ENCODE measurements around the gene CENPE.
A peak's percentile ranks its signal among the peaks of the same experiment; 100 is the strongest.

CENPE gene

DNA sequence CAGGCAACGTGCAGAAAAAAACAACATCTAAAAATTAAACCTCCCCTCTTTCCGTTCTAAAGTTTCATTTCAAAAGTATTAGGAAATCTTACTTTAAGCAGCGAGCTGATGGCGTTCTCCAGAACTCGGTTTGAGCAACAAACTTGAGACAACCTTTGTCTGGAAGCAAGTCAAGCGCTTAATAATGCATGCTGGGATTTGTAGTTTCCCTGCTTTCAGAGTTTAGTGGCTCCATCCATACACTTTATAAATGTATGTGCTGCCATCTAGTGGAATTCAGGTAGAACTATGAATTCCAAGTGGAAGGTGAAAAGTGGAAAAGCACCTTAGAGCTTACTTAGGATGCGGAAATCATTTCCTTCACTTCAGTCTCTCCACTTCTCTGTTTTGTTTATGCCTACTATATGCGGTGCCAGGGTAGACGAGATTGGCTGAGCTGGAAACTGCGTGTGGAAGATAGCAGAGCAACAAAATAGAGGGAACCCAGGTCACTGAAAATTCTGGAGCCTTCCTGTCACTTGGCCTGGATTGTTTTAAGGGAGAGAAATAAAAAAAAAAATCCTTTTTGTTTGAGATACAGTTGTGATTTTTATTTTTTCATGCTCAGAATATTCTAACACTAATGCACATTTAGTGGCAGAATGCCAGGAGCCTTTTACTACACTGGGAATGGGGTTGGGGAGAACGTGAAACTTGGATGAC is 98.3 kb downstream of the CENPE start, which contains the start of gene BDH2:
Gene BDH2 (minus strand): TSS at position 144 of the 702 bp plus-strand sequence. CDS start 3,580 bp downstream, outside the sequence.
- Mint-ChIP-seq H3K27ac (peak within 1 kb of the TSS; percentile 44), H3K36me3 (ENCODE audit: low read depth) (peaks cover 11% of the 10 kb centered on the region)
- DNase-seq = peak; percentile 41

DNA sequence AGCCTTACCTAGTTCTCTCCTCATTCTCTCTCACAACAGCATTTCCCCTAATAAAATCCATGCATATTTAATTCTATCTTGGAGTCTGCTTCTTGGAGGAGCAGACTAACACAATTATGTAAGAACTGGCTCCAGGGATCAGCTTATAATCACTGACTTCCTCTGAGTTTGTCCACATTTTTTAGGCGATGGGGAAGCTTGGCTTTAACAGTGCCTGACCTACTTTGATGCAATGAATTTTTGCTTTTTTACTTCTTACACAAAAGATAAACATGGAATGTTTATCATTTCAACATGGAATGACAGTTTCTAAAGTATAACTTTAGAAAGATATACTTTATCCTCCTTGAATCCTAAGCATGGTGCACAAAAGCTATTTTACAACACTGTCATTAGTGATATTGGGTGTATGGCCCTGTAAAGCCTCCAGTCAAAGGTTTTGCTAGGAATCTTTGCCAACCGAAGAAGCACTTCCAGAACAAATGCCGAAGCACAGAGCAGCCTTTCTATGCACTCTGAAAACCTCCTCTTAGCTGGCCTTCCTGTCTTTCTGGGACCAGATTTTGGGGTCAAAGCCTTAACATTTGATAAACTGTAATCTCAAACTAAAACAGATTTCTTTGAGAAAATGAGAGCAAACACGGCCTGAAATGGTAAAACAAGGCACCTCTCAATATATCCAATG is 99.2 kb downstream of the CENPE start:
- Mint-ChIP-seq H3K36me3 (ENCODE audit: low read depth) (peaks cover 17% of the 10 kb centered on the region), H3K4me3 (peak overlapping the region; percentile 93), H3K9me3 (no peaks in the 10 kb centered on the region), H3K4me1 (peaks cover 40% of the 10 kb centered on the region), H3K27ac (no peak overlapping the region), H3K27me3 (ENCODE audit: low read depth, poor library complexity) (peaks cover 3% of the 10 kb centered on the region)
- TF ChIP-seq, protein P1, sequence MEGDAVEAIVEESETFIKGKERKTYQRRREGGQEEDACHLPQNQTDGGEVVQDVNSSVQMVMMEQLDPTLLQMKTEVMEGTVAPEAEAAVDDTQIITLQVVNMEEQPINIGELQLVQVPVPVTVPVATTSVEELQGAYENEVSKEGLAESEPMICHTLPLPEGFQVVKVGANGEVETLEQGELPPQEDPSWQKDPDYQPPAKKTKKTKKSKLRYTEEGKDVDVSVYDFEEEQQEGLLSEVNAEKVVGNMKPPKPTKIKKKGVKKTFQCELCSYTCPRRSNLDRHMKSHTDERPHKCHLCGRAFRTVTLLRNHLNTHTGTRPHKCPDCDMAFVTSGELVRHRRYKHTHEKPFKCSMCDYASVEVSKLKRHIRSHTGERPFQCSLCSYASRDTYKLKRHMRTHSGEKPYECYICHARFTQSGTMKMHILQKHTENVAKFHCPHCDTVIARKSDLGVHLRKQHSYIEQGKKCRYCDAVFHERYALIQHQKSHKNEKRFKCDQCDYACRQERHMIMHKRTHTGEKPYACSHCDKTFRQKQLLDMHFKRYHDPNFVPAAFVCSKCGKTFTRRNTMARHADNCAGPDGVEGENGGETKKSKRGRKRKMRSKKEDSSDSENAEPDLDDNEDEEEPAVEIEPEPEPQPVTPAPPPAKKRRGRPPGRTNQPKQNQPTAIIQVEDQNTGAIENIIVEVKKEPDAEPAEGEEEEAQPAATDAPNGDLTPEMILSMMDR (IDR thresholded peaks at IDR 0.05) = no peak
- no peak for DNase-seq

More for the DNA sequence above, 98.3 kb downstream of the CENPE start, which contains the start of gene BDH2:
- Mint-ChIP-seq H3K27me3 (ENCODE audit: low read depth, poor library complexity) (peaks cover 3% of the 10 kb centered on the region), H3K4me3 (peak within 1 kb of the TSS; percentile 93), H3K4me1 (peaks cover 40% of the 10 kb centered on the region), H3K9me3 (no peaks in the 10 kb centered on the region)
- TF ChIP-seq, protein P1 (IDR thresholded peaks at IDR 0.05) = peak; percentile 68

DNA sequence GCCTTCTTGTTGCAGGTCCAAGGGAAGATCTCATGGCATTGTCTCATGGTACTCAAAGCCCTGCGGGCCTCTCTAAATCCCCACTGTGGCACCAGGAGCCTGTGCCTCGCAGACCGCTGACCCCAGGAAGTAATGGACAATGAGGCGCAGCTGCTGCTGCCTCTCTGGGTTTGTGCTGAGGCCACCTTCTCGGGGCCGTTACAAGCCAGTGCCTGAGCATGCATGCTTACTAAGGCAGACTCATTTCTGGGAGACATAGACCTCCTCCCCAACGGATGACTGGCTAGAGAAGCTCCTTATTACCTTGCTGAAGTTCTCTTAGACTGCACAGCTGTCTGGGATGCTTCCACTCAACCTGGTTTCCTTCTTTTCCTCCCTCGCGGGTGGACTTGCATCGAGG is 99.8 kb downstream of the CENPE start:
- Mint-ChIP-seq H3K36me3 (ENCODE audit: low read depth) (peaks cover 19% of the 10 kb centered on the region), H3K9me3 (no peaks in the 10 kb centered on the region), H3K27me3 (ENCODE audit: low read depth, poor library complexity) (peaks cover 3% of the 10 kb centered on the region), H3K27ac (no peak overlapping the region), H3K4me3 (peak overlapping the region; percentile 93), H3K4me1 (peaks cover 40% of the 10 kb centered on the region)
- TF ChIP-seq, protein P1 (IDR thresholded peaks at IDR 0.05) = no peak
- peak; percentile 11 for DNase-seq

DNA sequence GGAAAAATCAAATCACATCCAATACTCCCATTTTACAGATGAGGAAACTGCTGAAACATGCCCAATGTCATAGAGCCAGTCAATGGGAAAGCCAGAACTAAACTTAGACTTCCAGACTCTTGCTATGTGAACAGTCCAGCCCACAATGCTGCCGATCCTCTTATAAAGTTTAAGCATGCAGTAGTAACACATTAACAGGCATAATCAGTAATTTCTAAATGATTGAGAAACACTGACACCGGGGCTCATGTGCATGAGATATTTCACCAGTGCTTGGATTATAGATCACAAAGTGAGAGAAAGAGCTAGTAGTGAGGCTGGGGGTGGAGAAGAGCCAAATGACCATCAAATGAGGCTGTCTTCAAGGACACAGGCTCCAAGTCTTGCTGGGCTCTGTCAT is 101.0 kb downstream of the CENPE start:
- no peaks in the 10 kb centered on the region for H3K9me3 Mint-ChIP-seq
- TF ChIP-seq, protein P1 (IDR thresholded peaks at IDR 0.05) = no peak
- peak overlapping the region; percentile 37 for H3K27ac Mint-ChIP-seq
- peaks cover 40% of the 10 kb centered on the region for H3K4me1 Mint-ChIP-seq
- no peak for DNase-seq
- peaks cover 27% of the 10 kb centered on the region for H3K36me3 Mint-ChIP-seq (ENCODE audit: low read depth)
- peak overlapping the region; percentile 47 for H3K4me3 Mint-ChIP-seq
- peaks cover 3% of the 10 kb centered on the region for H3K27me3 Mint-ChIP-seq (ENCODE audit: low read depth, poor library complexity)

DNA sequence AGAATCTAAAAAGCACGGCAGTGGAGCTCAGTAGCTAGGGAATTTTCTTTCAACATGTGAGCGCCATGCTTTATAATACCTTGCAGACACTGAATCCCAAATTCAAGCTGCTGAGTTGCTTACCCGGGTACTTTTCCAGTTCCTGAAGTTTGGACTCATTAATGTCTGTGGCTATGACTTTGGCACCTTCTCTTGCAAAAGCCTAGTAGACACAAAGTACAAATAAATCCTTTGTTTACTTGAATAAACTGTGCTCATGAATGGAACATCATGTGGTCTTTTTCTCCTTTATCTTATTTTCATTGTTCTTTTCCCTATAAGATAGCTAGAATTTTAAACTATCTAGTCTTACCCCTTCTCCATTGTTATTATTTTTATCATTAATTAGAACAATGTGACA is 103.1 kb downstream of the CENPE start:
- Mint-ChIP-seq H3K9me3 (no peaks in the 10 kb centered on the region), H3K4me1 (peaks cover 45% of the 10 kb centered on the region), H3K36me3 (ENCODE audit: low read depth) (peaks cover 47% of the 10 kb centered on the region), H3K4me3 (no peak overlapping the region), H3K27me3 (ENCODE audit: low read depth, poor library complexity) (peaks cover 3% of the 10 kb centered on the region), H3K27ac (no peak overlapping the region)
- DNase-seq = no peak
- TF ChIP-seq, protein P1 (IDR thresholded peaks at IDR 0.05) = no peak

Data from nephron progenitor cell (in vitro differentiated cells).